IMR-90 (cell line): ENCODE results near the gene GINS3.

Source experiments
- CTCF ChIP-seq: conservative IDR thresholded peaks from 2 replicates; pipeline ENCODE4 v1.5.1; 2012; ENCODE audit warnings: mild to moderate bottlenecking, low read depth, low read length, improper control_type of control experiment
- MAFK ChIP-seq: IDR thresholded peaks from 2 replicates; pipeline ENCODE4 v1.6.1; 2012; ENCODE audit warnings: low read depth, low read length, improper control_type of control experiment
- RFX5 ChIP-seq: IDR thresholded peaks from 2 replicates; pipeline ENCODE4 v1.8.0; 2012; ENCODE audit warnings: low read depth, mild to moderate bottlenecking, low read length, moderate library complexity

- TF ChIP-seq CTCF (no peak), MAFK (no peak), RFX5 (no peak)
These were observed 57.0 kb downstream of the GINS3 start for GRCh38 chr16:58449306-58449705.
